H9 (cell line): ENCODE measurements around the gene F10. TPM values are rescaled to one million over a fixed set of nuclear protein-coding genes. Genes with fewer than 3 reads are reported as not detected.

Experiments
- DNase-seq: peaks from one replicate; pipeline ENCODE4 v3.0.0-alpha.2; 2017
- H2AFZ ChIP-seq: one replicate; pipeline ENCODE4 v1.6.1; 2013; ENCODE audit warnings: mild to moderate bottlenecking, low read length, control low read depth, moderate library complexity
- H2AK5ac ChIP-seq: 2 replicates; pipeline ENCODE4 v1.6.1; 2013; ENCODE audit warnings: low read length, control low read depth, mixed read lengths; ENCODE audit not compliant: insufficient read length
- H2BK120ac ChIP-seq: one replicate; pipeline ENCODE4 v1.6.1; 2013; ENCODE audit warnings: low read depth, mild to moderate bottlenecking, low read length, control low read depth, inconsistent platforms; ENCODE audit not compliant: poor library complexity, severe bottlenecking
- H2BK12ac ChIP-seq: 2 replicates; pipeline ENCODE4 v1.6.1; 2013; ENCODE audit warnings: low read length, control low read depth, mixed read lengths, low read depth; ENCODE audit not compliant: insufficient read length
- H2BK15ac ChIP-seq: 2 replicates; pipeline ENCODE4 v1.6.1; 2013; ENCODE audit warnings: low read depth, low read length, control low read depth
- H2BK20ac ChIP-seq: one replicate; pipeline ENCODE4 v1.6.1; 2013; ENCODE audit warnings: low read depth, mild to moderate bottlenecking, low read length, control low read depth, inconsistent platforms; ENCODE audit not compliant: poor library complexity, severe bottlenecking
- H2BK5ac ChIP-seq: 2 replicates; pipeline ENCODE4 v1.6.1; 2013; ENCODE audit warnings: low read length, control low read depth, mixed read lengths; ENCODE audit not compliant: insufficient read length
- H3K14ac ChIP-seq: 2 replicates; pipeline ENCODE4 v1.6.1; 2013; ENCODE audit warnings: low read length, control low read depth; ENCODE audit not compliant: insufficient read depth
- H3K18ac ChIP-seq: 2 replicates; pipeline ENCODE4 v1.6.1; 2013; ENCODE audit warnings: low read depth, mild to moderate bottlenecking, mixed read lengths, low read length, control low read depth; ENCODE audit not compliant: insufficient read length
- H3K23ac ChIP-seq: 2 replicates; pipeline ENCODE4 v1.6.1; 2013; ENCODE audit warnings: low read length, control low read depth, mixed read lengths, low read depth; ENCODE audit not compliant: insufficient read length
- H3K23me2 ChIP-seq: 2 replicates; pipeline ENCODE4 v1.6.1; 2013; ENCODE audit warnings: low read depth, mild to moderate bottlenecking, mixed read lengths, low read length, control low read depth; ENCODE audit not compliant: insufficient read length, poor library complexity, severe bottlenecking
- H3K27ac ChIP-seq: 2 replicates; pipeline ENCODE4 v1.5.1; 2013; ENCODE audit warnings: low read length, control low read depth, mixed read lengths, low read depth; ENCODE audit not compliant: insufficient read length
- H3K27me3 ChIP-seq: 2 replicates; pipeline ENCODE4 v1.6.1; 2013; ENCODE audit warnings: low read length, control low read depth, inconsistent platforms; ENCODE audit not compliant: insufficient read depth
- H3K4ac ChIP-seq: 2 replicates; pipeline ENCODE4 v1.6.1; 2013; ENCODE audit warnings: low read depth, mild to moderate bottlenecking, control low read depth, inconsistent platforms, low read length, moderate library complexity
- H3K4me1 ChIP-seq: 2 replicates; pipeline ENCODE4 v1.6.1; 2013; ENCODE audit warnings: low read length, control low read depth, inconsistent platforms; ENCODE audit not compliant: insufficient read depth
- H3K4me2 ChIP-seq: 2 replicates; pipeline ENCODE4 v1.6.1; 2013; ENCODE audit warnings: low read length, control low read depth, mixed read lengths; ENCODE audit not compliant: insufficient read length, insufficient read depth
- H3K56ac ChIP-seq: 2 replicates; pipeline ENCODE4 v1.6.1; 2013; ENCODE audit warnings: low read depth, mild to moderate bottlenecking, mixed read lengths, low read length, control low read depth; ENCODE audit not compliant: insufficient read length
- H3K79me1 ChIP-seq: 2 replicates; pipeline ENCODE4 v1.6.1; 2013; ENCODE audit warnings: low read depth, mild to moderate bottlenecking, moderate library complexity, low read length, control low read depth, inconsistent platforms; ENCODE audit not compliant: insufficient read depth, poor library complexity, severe bottlenecking
- H3K79me2 ChIP-seq: 2 replicates; pipeline ENCODE4 v1.6.1; 2013; ENCODE audit warnings: low read length, control low read depth, inconsistent platforms; ENCODE audit not compliant: insufficient read depth
- H3K9ac ChIP-seq: 2 replicates; pipeline ENCODE4 v1.6.1; 2013; ENCODE audit warnings: low read length, control low read depth, mixed read lengths; ENCODE audit not compliant: insufficient read length; ENCODE audit errors: extremely low read depth
- H3K9me3 ChIP-seq: one replicate; pipeline ENCODE4 v1.6.1; 2013; ENCODE audit warnings: low read depth, low read length, inconsistent platforms; ENCODE audit not compliant: control insufficient read depth
- H3T11ph ChIP-seq: one replicate; pipeline ENCODE4 v1.6.1; 2013; ENCODE audit warnings: mild to moderate bottlenecking, low read length, control low read depth, inconsistent platforms
- H4K20me1 ChIP-seq: one replicate; pipeline ENCODE4 v1.6.1; 2013; ENCODE audit not compliant: control insufficient read depth, insufficient read length, insufficient read depth
- H4K5ac ChIP-seq: 2 replicates; pipeline ENCODE4 v1.6.1; 2013; ENCODE audit warnings: low read depth, mild to moderate bottlenecking, mixed read lengths, low read length, control low read depth; ENCODE audit not compliant: insufficient read length
- H4K8ac ChIP-seq: replicated peaks from 2 replicates; pipeline ENCODE4 v1.6.1; 2013; ENCODE audit warnings: low read length, control low read depth, mixed read lengths, low read depth; ENCODE audit not compliant: insufficient read length
- H4K91ac ChIP-seq: 2 replicates; pipeline ENCODE4 v1.6.1; 2013; ENCODE audit warnings: low read depth, mild to moderate bottlenecking, moderate library complexity, mixed read lengths, low read length, control low read depth; ENCODE audit not compliant: insufficient read length
- H3K27ac Mint-ChIP-seq, 3 experiments: 2 replicates in 2 of 3; 3 replicates in 1 of 3; pipeline ENCODE4 v1.8.0; 2020 to 2021; ENCODE audit warnings: mixed read lengths in 3 of 3, mild to moderate bottlenecking in 1 of 3, moderate library complexity in 1 of 3
- H3K27me3 Mint-ChIP-seq: 2 replicates; pipeline ENCODE4 v1.8.0; 2021; ENCODE audit warnings: low read depth, mild to moderate bottlenecking, moderate library complexity, mixed read lengths
- H3K36me3 Mint-ChIP-seq, 3 experiments: 2 replicates in 2 of 3; 3 replicates in 1 of 3; pipeline ENCODE4 v1.8.0; 2020 to 2021; ENCODE audit warnings: low read depth in 3 of 3, mixed read lengths in 3 of 3; ENCODE audit not compliant: insufficient read depth in 1 of 3
- H3K4me1 Mint-ChIP-seq, 2 experiments: 2 replicates each; pipeline ENCODE4 v1.8.0; 2020; ENCODE audit warnings: mixed read lengths in 2 of 2
- H3K4me3 Mint-ChIP-seq, 2 experiments: 2 replicates in 1 of 2; 3 replicates in 1 of 2; pipeline ENCODE4 v1.8.0; 2020 to 2021; ENCODE audit warnings: mild to moderate bottlenecking in 2 of 2, mixed read lengths in 2 of 2, moderate library complexity in 1 of 2
- H3K9me3 Mint-ChIP-seq, 2 experiments: 2 replicates in 1 of 2; 3 replicates in 1 of 2; pipeline ENCODE4 v1.8.0; 2020; ENCODE audit warnings: mild to moderate bottlenecking in 2 of 2, mixed read lengths in 2 of 2, moderate library complexity in 1 of 2
- CTCF ChIP-seq: fragments of 200-600 bp; sonication (generic); conservative IDR thresholded peaks from 3 replicates; pipeline ENCODE4 v1.8.0; 2021; ENCODE audit warnings: antibody characterized with exemption, mild to moderate bottlenecking
- WGBS: extraction: QIAGEN DNeasy Blood & Tissue Kit; methylation state at CpG from one replicate; pipeline ENCODE4 v1.1.7; 2013; ENCODE audit warnings: missing lambda C conversion rate, low lambda C conversion rate, mixed read lengths; ENCODE audit not compliant: insufficient read length; ENCODE audit errors: extremely low coverage; 5-methylcytosine and 5-hydroxymethylcytosine counted together
- total RNA-seq: library from RNA; stranded (reverse); gene quantifications from 2 replicates; pipeline ENCODE4 v1.2.1, GENCODE V29; 2021

F10 gene
- total RNA-seq, 1 experiment from 2014 or later, result 1.7 TPM

- no peak overlapping the region for H2BK5ac ChIP-seq
- H3K79me2 ChIP-seq, result no peaks in the 10 kb centered on the region
- no peak overlapping the region for H4K5ac ChIP-seq
- no peak overlapping the region for H3K14ac ChIP-seq
- H3K4me3 Mint-ChIP-seq, result no peak overlapping the region
- H3K27ac Mint-ChIP-seq, result peak overlapping the region in 1 of 3 experiments; percentile 7; a peak in 2 of 7 replicates
- H4K20me1 ChIP-seq, result no peaks in the 10 kb centered on the region
- H3K79me1 ChIP-seq, result no peaks in the 10 kb centered on the region
- H3K9me3 ChIP-seq, result no peaks in the 10 kb centered on the region
- no peak overlapping the region for H4K8ac ChIP-seq
- H3K4ac ChIP-seq, result no peak overlapping the region
- no peak for TF ChIP-seq CTCF
- H2BK120ac ChIP-seq, result no peak overlapping the region
- H3K4me2 ChIP-seq, result no peak overlapping the region
- no peaks in the 10 kb centered on the region for H3K9me3 Mint-ChIP-seq
- no peak overlapping the region for H3K18ac ChIP-seq
- H2BK12ac ChIP-seq, result no peak overlapping the region
- H3K4me1 ChIP-seq, result no peaks in the 10 kb centered on the region
- no peak for DNase-seq
- no peak overlapping the region for H2AK5ac ChIP-seq
- H3K9ac ChIP-seq, result no peak overlapping the region
- no peak overlapping the region for H2AFZ ChIP-seq
- no peak overlapping the region for H3K27ac ChIP-seq
- H3K4me1 Mint-ChIP-seq, result peaks cover 17 to 23% of the 10 kb centered on the region in 2 experiments
- peaks cover 5% of the 10 kb centered on the region for H3K27me3 Mint-ChIP-seq
- no peaks in the 10 kb centered on the region for H3K23me2 ChIP-seq
- H3K27me3 ChIP-seq, result no peaks in the 10 kb centered on the region
- no peak overlapping the region for H2BK15ac ChIP-seq
- peaks cover 12 to 42% (median 22%) of the 10 kb centered on the region in 3 experiments; a peak in 5 of 7 replicates for H3K36me3 Mint-ChIP-seq
- no peak overlapping the region for H3T11ph ChIP-seq
- no CpG with 5 or more reads among the region's 7 CpGs for WGBS
- H3K56ac ChIP-seq, result no peak overlapping the region
- no peak overlapping the region for H3K23ac ChIP-seq
- no peak overlapping the region for H4K91ac ChIP-seq
- H2BK20ac ChIP-seq, result no peak overlapping the region
These were observed 45.6 kb downstream of the F10 start for GRCh38 chr13:113168211-113168610.
